Common myeloid progenitor, CD34-positive (primary cell): ENCODE results near the gene TARBP1.
"Not testable (repeated sequence)": the region's sequence is repeated elsewhere in the genome, so short reads cannot be mapped to it uniquely, and the experiment has no call there.

Experiments
- CTCF ChIA-PET: fragments of 350-600 bp; sonication (Branson Sonifier 250); formaldehyde crosslinking; loops from one replicate; lab custom pipeline; 2021; ENCODE audit warnings: antibody characterized with exemption; lab: Charles Lee
- POLR2A ChIA-PET: fragments of 350-600 bp; sonication (Branson Sonifier 250); formaldehyde crosslinking; loops from one replicate; lab custom pipeline; 2021; ENCODE audit warnings: antibody characterized with exemption; lab: Charles Lee
- DNase-seq, 3 donors: peaks; one replicate each; pipeline versions ENCODE4 v3.0.0 to v3.0.0-alpha.2; 2013
- H3K27ac ChIP-seq, 2 experiments: 1 replicate in 1 of 2; 2 replicates in 1 of 2; pipeline ENCODE4 v1.7.0; 2013; ENCODE audit warnings: inconsistent platforms in 2 of 2, low read length in 2 of 2, mild to moderate bottlenecking in 2 of 2, low read depth in 1 of 2, moderate library complexity in 1 of 2; ENCODE audit not compliant: severe bottlenecking in 2 of 2, insufficient read depth in 1 of 2, poor library complexity in 1 of 2
- H3K27me3 ChIP-seq, 5 experiments: replicated peaks in 2 of 5; 1 replicate in 3 of 5; 2 replicates in 2 of 5; pipeline versions ENCODE4 v1.6.1 to v1.7.0; 2013; ENCODE audit warnings: low read length in 4 of 5, mild to moderate bottlenecking in 2 of 5, moderate library complexity in 2 of 5, inconsistent platforms in 1 of 5; ENCODE audit not compliant: insufficient read depth in 5 of 5, control insufficient read depth in 4 of 5
- H3K36me3 ChIP-seq, 4 experiments: 1 replicate in 2 of 4; 2 replicates in 2 of 4; pipeline versions ENCODE4 v1.6.1 to v1.7.0; 2013; ENCODE audit warnings: low read length in 3 of 4, control low read depth in 1 of 4, mild to moderate bottlenecking in 1 of 4; ENCODE audit not compliant: control insufficient read depth in 4 of 4, insufficient read depth in 4 of 4
- H3K4me1 ChIP-seq, 4 experiments: 1 replicate in 3 of 4; 2 replicates in 1 of 4; pipeline versions ENCODE4 v1.6.1 to v1.7.1; 2013; ENCODE audit warnings: low read length in 3 of 4, mild to moderate bottlenecking in 3 of 4, control low read depth in 1 of 4, inconsistent platforms in 1 of 4, moderate library complexity in 1 of 4; ENCODE audit not compliant: control insufficient read depth in 4 of 4, insufficient read depth in 4 of 4; ENCODE audit errors: control extremely low read depth in 1 of 4
- H3K4me3 ChIP-seq, 7 experiments: 1 replicate in 4 of 7; 2 replicates in 3 of 7; pipeline versions ENCODE4 v1.5.1 to v1.7.0; 2013; ENCODE audit warnings: mild to moderate bottlenecking in 7 of 7, low read length in 6 of 7, moderate library complexity in 6 of 7, inconsistent platforms in 2 of 7, low read depth in 2 of 7, control low read depth in 1 of 7; ENCODE audit not compliant: insufficient read depth in 4 of 7, control insufficient read depth in 1 of 7; ENCODE audit errors: extremely low read depth in 1 of 7
- H3K9me3 ChIP-seq, 5 experiments: 1 replicate in 4 of 5; 2 replicates in 1 of 5; pipeline versions ENCODE4 v1.6.1 to v1.7.1; 2013; ENCODE audit warnings: low read length in 4 of 5, mild to moderate bottlenecking in 2 of 5, inconsistent platforms in 1 of 5, low read depth in 1 of 5, moderate library complexity in 1 of 5; ENCODE audit not compliant: control insufficient read depth in 4 of 5, insufficient read depth in 2 of 5; ENCODE audit errors: control extremely low read depth in 1 of 5
- WGBS: methylation state at CpG from one replicate; pipeline ENCODE4 v1.1.5; 2013; ENCODE audit not compliant: insufficient coverage; 5-methylcytosine and 5-hydroxymethylcytosine counted together

The TARBP1 gene

GRCh38 chr1:234504969-234505768 is 26.2 kb upstream of the TARBP1 start:
- 100% methylated on average over 3 of the region's 4 CpGs for WGBS
- ChIA-PET CTCF (interaction anchor here (1.0 to 1.6 kb wide), 3 partner anchors 10 to 589 kb away, joined by 3 to 4 read pairs (median 3); no protein-coding TSS in a partner anchor), POLR2A (no interaction called here)
- H3K27ac ChIP-seq, result no peak overlapping the region
- no peaks in the 10 kb centered on the region for H3K36me3 ChIP-seq
- no peaks in the 10 kb centered on the region for H3K9me3 ChIP-seq
- no peaks in the 10 kb centered on the region for H3K27me3 ChIP-seq
- peaks cover 5 to 29% (median 9%) of the 10 kb centered on the region in 4 experiments for H3K4me1 ChIP-seq
- H3K4me3 ChIP-seq, result no peak overlapping the region
- DNase-seq, result no peak

- H3K9me3 ChIP-seq, POLR2A ChIA-PET, DNase-seq, H3K4me3 ChIP-seq, H3K36me3 ChIP-seq, H3K27me3 ChIP-seq, H3K27ac ChIP-seq: not testable (repeated sequence)
- 75% methylated on average over 4 of the region's 5 CpGs for WGBS
- CTCF ChIA-PET, result interaction anchor here (0.7 to 1.6 kb wide), 5 partner anchors 9 to 590 kb away, joined by 3 to 4 read pairs (median 3); no protein-coding TSS in a partner anchor
- H3K4me1 ChIP-seq, result peaks cover 11 to 31% (median 18%) of the 10 kb centered on the region in 4 experiments
Measured at GRCh38 chr1:234504251-234504650, 25.3 kb upstream of the TARBP1 start.

DNA sequence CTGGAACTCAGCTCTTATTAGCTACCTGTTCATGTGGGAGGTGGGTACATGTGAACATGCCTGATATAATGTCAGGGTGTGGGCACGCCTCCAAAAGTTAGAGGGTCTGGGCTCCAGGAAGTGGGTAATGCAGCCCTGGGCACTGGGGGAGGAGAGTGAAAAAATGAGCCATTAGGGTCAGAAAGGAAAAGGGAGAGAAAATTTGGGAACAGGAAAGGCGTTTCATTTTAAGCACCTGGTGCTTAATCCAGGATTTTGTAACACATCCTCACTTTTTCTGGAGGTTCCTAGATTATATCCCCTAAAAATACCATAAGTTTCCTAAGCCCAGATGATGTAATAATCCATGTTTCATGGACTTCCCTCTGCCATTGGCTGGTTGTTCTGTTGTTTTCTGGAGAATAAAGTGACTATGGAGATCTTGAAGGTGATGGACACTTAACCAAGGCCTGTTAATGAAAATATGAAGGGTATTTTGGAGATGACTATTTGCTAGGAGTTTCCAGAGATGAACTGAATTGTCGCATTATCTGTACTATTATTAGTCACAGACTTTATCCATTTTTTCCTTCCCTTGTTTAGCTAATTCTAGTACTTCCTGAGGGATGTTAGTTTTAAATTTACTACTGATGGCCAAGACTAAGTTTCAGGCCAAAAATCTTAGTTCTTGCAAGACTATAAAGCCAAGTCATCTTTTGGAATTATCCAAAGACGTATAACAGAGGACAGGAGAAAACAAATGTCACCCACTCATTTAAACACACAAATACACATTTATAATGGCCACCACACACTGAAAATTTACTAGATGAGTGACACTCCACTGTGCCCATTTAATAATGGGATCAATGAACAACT is 24.4 kb upstream of the TARBP1 start:
- 94% methylated on average over 3 of the region's 4 CpGs for WGBS
- Histone ChIP-seq H3K9me3 (no peaks in the 10 kb centered on the region), H3K27me3 (no peaks in the 10 kb centered on the region), H3K4me3 (no peak overlapping the region), H3K4me1 (peaks cover 12 to 39% (median 26%) of the 10 kb centered on the region in 4 experiments), H3K27ac (no peak overlapping the region), H3K36me3 (no peaks in the 10 kb centered on the region)
- no peak for DNase-seq
- ChIA-PET CTCF (interaction anchor here (0.7 to 1.6 kb wide), 4 partner anchors 8 to 587 kb away, joined by 3 to 4 read pairs (median 4); no protein-coding TSS in a partner anchor), POLR2A (no interaction called here)

DNA sequence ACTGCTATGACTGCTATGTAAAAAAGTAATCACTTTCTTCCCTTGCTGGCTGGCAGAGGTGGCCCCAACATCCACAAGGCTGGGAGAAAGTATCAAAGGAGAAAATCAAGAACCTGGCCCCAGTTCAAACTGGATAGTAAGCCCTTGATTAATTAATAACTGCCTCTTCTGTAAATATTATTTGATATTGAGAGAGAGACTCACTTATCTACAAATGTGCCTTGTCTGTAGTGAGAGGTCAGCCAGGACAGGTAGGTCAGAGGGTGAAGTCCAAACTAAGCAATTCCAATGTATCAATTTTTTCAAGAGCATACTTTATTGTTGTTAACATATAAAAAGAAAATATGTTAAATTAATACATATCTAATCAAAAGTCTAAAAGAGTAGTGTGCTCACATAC is 23.8 kb upstream of the TARBP1 start:
- CTCF ChIA-PET, result no interaction called here
- Histone ChIP-seq H3K9me3 (no peaks in the 10 kb centered on the region), H3K27ac (no peak overlapping the region)

GRCh38 chr1:234500269-234500668 is 21.3 kb upstream of the TARBP1 start:
- POLR2A ChIA-PET, result interaction anchor here (0.9 to 1.7 kb wide), 2 partner anchors 110 to 111 kb away, joined by 3 to 6 read pairs; partner anchors contain the start of gene IRF2BP2

More for the DNA sequence above, 23.8 kb upstream of the TARBP1 start:
- POLR2A ChIA-PET, result no interaction called here
- no peaks in the 10 kb centered on the region for H3K36me3 ChIP-seq
- H3K4me1 ChIP-seq, result peaks cover 13 to 41% (median 26%) of the 10 kb centered on the region in 4 experiments
- DNase-seq, result no peak
- no peak overlapping the region for H3K4me3 ChIP-seq
- H3K27me3 ChIP-seq, result no peaks in the 10 kb centered on the region

DNA sequence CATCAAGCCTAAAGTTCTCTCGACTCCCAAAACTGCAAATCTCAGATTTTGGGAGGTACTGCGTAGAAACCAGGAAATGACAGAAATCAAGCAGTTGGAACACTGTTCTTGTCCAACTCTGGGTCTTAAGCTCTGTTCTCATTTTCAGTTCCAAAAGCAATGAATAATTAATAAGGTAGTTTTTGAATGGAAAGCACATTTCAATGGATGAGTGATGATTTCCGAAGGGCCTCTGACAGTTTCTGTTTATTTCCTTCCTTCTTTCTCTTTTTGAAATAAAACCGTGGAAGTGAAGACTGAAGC is 20.9 kb upstream of the TARBP1 start:
- POLR2A ChIA-PET, result interaction anchor here (0.5 to 1.7 kb wide), 5 partner anchors 29 to 624 kb away, joined by 3 to 6 read pairs (median 3); partner anchors contain the start of gene IRF2BP2
- CTCF ChIA-PET, result interaction anchor here (0.8 to 3.7 kb wide), 28 partner anchors 9 to 596 kb away, joined by 3 to 21 read pairs (median 3); no protein-coding TSS in a partner anchor
- no peak overlapping the region for H3K4me3 ChIP-seq
- H3K27ac ChIP-seq, result no peak overlapping the region
- WGBS, result 86% methylated on average over 2 of the region's 4 CpGs
- no peak for DNase-seq
- peaks cover 13 to 35% (median 26%) of the 10 kb centered on the region in 4 experiments for H3K4me1 ChIP-seq
- no peaks in the 10 kb centered on the region for H3K9me3 ChIP-seq
- H3K27me3 ChIP-seq, result no peaks in the 10 kb centered on the region
- no peaks in the 10 kb centered on the region for H3K36me3 ChIP-seq

More at GRCh38 chr1:234500269-234500668, 21.3 kb upstream of the TARBP1 start:
- no peak overlapping the region for H3K27ac ChIP-seq
- no peaks in the 10 kb centered on the region for H3K27me3 ChIP-seq
- 50% methylated on average over 2 of the region's 2 CpGs for WGBS
- H3K36me3 ChIP-seq, result no peaks in the 10 kb centered on the region
- CTCF ChIA-PET, result interaction anchor here (0.6 to 3.7 kb wide), 18 partner anchors 9 to 593 kb away, joined by 3 to 21 read pairs (median 3); no protein-coding TSS in a partner anchor
- H3K4me1 ChIP-seq, result peaks cover 13 to 37% (median 26%) of the 10 kb centered on the region in 4 experiments
- H3K9me3 ChIP-seq, result no peaks in the 10 kb centered on the region
- DNase-seq, result peak in 2 of 3 donors; percentile 58 to 75
- peak overlapping the region in 1 of 7 experiments; percentile 7 for H3K4me3 ChIP-seq
